GM12878 (cell line): Measurements from ENCODE around the gene NDUFA12. TPM values are rescaled to one million over a fixed set of nuclear protein-coding genes. Genes with fewer than 3 reads are reported as not detected.

Source experiments
- BRCA1 ChIP-seq: IDR thresholded peaks from 2 replicates; pipeline ENCODE4 v1.6.1; 2011; ENCODE audit warnings: low read depth, low read length, improper control_type of control experiment
- EED ChIP-seq: sonication (generic); IDR thresholded peaks from 2 replicates; pipeline ENCODE4 v1.6.1; 2016; ENCODE audit warnings: antibody characterized with exemption, low read depth
- HSF1 ChIP-seq: fragments of 150-350 bp; IDR thresholded peaks from 2 replicates; pipeline ENCODE4 v1.6.1; 2014; ENCODE audit warnings: mild to moderate bottlenecking, low read depth, low read length
- IKZF2 ChIP-seq, 2 experiments: fragments of 450-650 bp; IDR thresholded peaks; 2 replicates each; pipeline ENCODE4 v1.6.1; 2017; ENCODE audit warnings: mild to moderate bottlenecking in 2 of 2, moderate library complexity in 2 of 2
- IRF3 ChIP-seq: fragments of 450-650 bp; IDR thresholded peaks from 2 replicates; pipeline ENCODE4 v1.6.1; 2014; ENCODE audit warnings: mild to moderate bottlenecking
- IRF4 ChIP-seq: IDR thresholded peaks from 2 replicates; pipeline ENCODE4 v1.6.1; 2011; ENCODE audit warnings: low read depth, low read length
- JUNB ChIP-seq: IDR thresholded peaks from 2 replicates; pipeline ENCODE4 v1.6.1; 2016; ENCODE audit warnings: antibody characterized with exemption, mild to moderate bottlenecking
- KLF5 ChIP-seq: fragments of 450-650 bp; IDR thresholded peaks from 2 replicates; pipeline ENCODE4 v1.6.1; 2014; ENCODE audit warnings: mild to moderate bottlenecking; ENCODE audit not compliant: partially characterized antibody
- MTA2 ChIP-seq: fragments of 450-650 bp; IDR thresholded peaks from 2 replicates; pipeline ENCODE4 v1.6.1; 2016; ENCODE audit warnings: low read depth, mild to moderate bottlenecking, moderate library complexity
- NBN ChIP-seq: fragments of 450-650 bp; IDR thresholded peaks from 2 replicates; pipeline ENCODE4 v1.6.1; 2016
- NR2C2 ChIP-seq: IDR thresholded peaks from 2 replicates; pipeline ENCODE4 v1.6.1; 2011; ENCODE audit warnings: borderline replicate concordance, low read depth; ENCODE audit not compliant: control insufficient read depth, insufficient read length
- PKNOX1 ChIP-seq: fragments of 450-650 bp; IDR thresholded peaks from 2 replicates; pipeline ENCODE4 v1.6.1; 2016; ENCODE audit warnings: mild to moderate bottlenecking
- SMAD1 ChIP-seq: fragments of 450-650 bp; IDR thresholded peaks from 2 replicates; pipeline ENCODE4 v1.6.1; 2018; ENCODE audit warnings: mild to moderate bottlenecking, low read depth; ENCODE audit not compliant: partially characterized antibody
- SMAD5 ChIP-seq: IDR thresholded peaks from 2 replicates; pipeline ENCODE4 v1.6.1; 2016; ENCODE audit warnings: antibody characterized with exemption, low read depth
- STAT3 ChIP-seq: IDR thresholded peaks from 2 replicates; pipeline ENCODE4 v1.6.1; 2011; ENCODE audit warnings: low read depth, low read length, improper control_type of control experiment
- SUPT20H ChIP-seq: IDR thresholded peaks from 2 replicates; pipeline ENCODE4 v1.6.1; 2011; ENCODE audit warnings: low read depth, mild to moderate bottlenecking, low read length, moderate library complexity, borderline replicate concordance; ENCODE audit not compliant: control insufficient read depth
- USF2 ChIP-seq: IDR thresholded peaks from 2 replicates; pipeline ENCODE4 v1.6.1; 2011; ENCODE audit warnings: low read depth, low read length, improper control_type of control experiment, borderline replicate concordance
- ZBTB33 ChIP-seq: fragments of 450-650 bp; IDR thresholded peaks from 2 replicates; pipeline ENCODE4 v1.6.1; 2017; ENCODE audit warnings: mild to moderate bottlenecking
- ZNF24 ChIP-seq: fragments of 450-650 bp; IDR thresholded peaks from 2 replicates; pipeline ENCODE4 v1.6.1; 2017; ENCODE audit warnings: antibody characterized with exemption, mild to moderate bottlenecking
- ZNF592 ChIP-seq: fragments of 450-650 bp; IDR thresholded peaks from 2 replicates; pipeline ENCODE4 v1.6.1; 2017; ENCODE audit warnings: mild to moderate bottlenecking, moderate library complexity
- polyA plus RNA-seq, 11 experiments: library from polyadenylated mRNA; depleted of rRNA in 4 of 11; unstranded in 6 of 11; stranded (reverse) in 5 of 11; fragments of >200 nt; fragmentation: Nextera tagmentation in 4 of 11; fragmentation: Illumina TruSeq in 1 of 11; extraction: Ambion mirVana in 4 of 11; extraction: Trizol in 1 of 11; gene quantifications; 1 replicate in 1 of 11; 2 replicates in 10 of 11; pipeline versions ENCODE4 v1.2.1 to v1.2.3, GENCODE V29; 2011 to 2016; ENCODE audit warnings: inconsistent platforms in 2 of 11, missing spikeins in 2 of 11, low read depth in 1 of 11
- total RNA-seq, 4 experiments: library from RNA; depleted of rRNA in 3 of 4; stranded (reverse); fragments of >200 nt in 3 of 4; fragmentation: Illumina TruSeq in 1 of 4; extraction: Trizol in 1 of 4; gene quantifications; 2 replicates each; pipeline versions ENCODE4 v1.2.1 to v1.2.3, GENCODE V29; 2013 to 2021

Gene NDUFA12
- total and polyA plus RNA-seq, 10 of the 15 experiments (the other 5 are each of a cell fraction or from before 2014, with no cell fraction given), result 141 to 1,021 (median 295) TPM

GRCh38 chr12:95003213-95003920, at the start of gene NDUFA12 (continued):
- TF ChIP-seq ZBTB33 (no peak), BRCA1 (no peak), MTA2 (no peak), KLF5 (peak; percentile 51), IRF3 (no peak), STAT3 (no peak), IKZF2 (IDR thresholded peaks at IDR 0.05) (peak in 1 of 2 experiments; percentile 24; a peak in 1 of 4 replicates), EED (0 out of 2 replicates have a peak, but pooled peaks have one; percentile 7), NR2C2 (no peak), NBN (no peak; the same call in 1 of the 2 replicates), PKNOX1 (peak; percentile 98), SMAD5 (peak; percentile 84; the same call in 1 of the 2 replicates), HSF1 (0 out of 2 replicates have a peak, but pooled peaks have one; percentile 13), ZNF24 (no peak), USF2 (no peak), ZNF592 (no peak), SMAD1 (no peak), JUNB (no peak), IRF4 (no peak), SUPT20H (no peak)
